Keratinocyte (primary cell): Measurements from ENCODE around the gene TRIM56.
"Not testable (repeated sequence)": the region's sequence is repeated elsewhere in the genome, so short reads cannot be mapped to it uniquely, and the experiment has no call there.

ENCODE experiments used
- EZH2 ChIP-seq: IDR thresholded peaks from one replicate; pipeline ENCODE4 v1.6.1; 2012; ENCODE audit warnings: inconsistent platforms, mild to moderate bottlenecking, low read length, moderate library complexity
- TF ChIP-seq, protein P1 (sequence below), 3 experiments: IDR thresholded peaks in 1 of 3; conservative IDR thresholded peaks in 1 of 3; optimal IDR thresholded peaks in 1 of 3; 2 replicates in 2 of 3; 3 replicates in 1 of 3; pipeline versions ENCODE3 to v1.5.1; 2011; ENCODE audit warnings: low read length in 3 of 3, mild to moderate bottlenecking in 3 of 3, moderate library complexity in 2 of 3, control low read depth in 1 of 3, inconsistent platforms in 1 of 3; ENCODE audit not compliant: insufficient read depth in 2 of 3; ENCODE audit errors: extremely low read depth in 1 of 3

DNA sequence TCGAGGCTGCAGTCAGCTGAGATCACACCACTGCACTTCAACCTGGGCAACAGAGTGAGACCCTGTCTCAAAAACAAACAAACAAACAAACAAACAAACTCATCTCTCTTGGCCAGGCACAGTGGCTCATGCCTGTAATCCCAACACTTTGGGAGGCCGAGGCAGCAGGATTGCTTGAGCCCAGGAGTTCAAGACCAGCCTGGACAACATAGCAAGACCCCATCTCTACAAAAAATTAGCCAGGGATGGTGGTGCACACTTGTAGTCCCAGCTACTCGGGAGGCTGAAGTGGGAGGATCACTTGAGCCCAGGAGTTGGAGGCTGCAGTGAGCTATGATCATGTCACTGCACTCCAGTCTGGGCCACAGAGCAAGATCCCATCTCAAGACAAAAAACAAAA lies 20.1 kb upstream of the TRIM56 start:
- TF ChIP-seq, protein P1, sequence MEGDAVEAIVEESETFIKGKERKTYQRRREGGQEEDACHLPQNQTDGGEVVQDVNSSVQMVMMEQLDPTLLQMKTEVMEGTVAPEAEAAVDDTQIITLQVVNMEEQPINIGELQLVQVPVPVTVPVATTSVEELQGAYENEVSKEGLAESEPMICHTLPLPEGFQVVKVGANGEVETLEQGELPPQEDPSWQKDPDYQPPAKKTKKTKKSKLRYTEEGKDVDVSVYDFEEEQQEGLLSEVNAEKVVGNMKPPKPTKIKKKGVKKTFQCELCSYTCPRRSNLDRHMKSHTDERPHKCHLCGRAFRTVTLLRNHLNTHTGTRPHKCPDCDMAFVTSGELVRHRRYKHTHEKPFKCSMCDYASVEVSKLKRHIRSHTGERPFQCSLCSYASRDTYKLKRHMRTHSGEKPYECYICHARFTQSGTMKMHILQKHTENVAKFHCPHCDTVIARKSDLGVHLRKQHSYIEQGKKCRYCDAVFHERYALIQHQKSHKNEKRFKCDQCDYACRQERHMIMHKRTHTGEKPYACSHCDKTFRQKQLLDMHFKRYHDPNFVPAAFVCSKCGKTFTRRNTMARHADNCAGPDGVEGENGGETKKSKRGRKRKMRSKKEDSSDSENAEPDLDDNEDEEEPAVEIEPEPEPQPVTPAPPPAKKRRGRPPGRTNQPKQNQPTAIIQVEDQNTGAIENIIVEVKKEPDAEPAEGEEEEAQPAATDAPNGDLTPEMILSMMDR (optimal IDR thresholded peaks at IDR 0.05 in 1 of 3, IDR thresholded peaks at IDR 0.05 in 1 of 3, conservative IDR thresholded peaks at IDR 0.05 in 1 of 3; ENCODE audit: extremely low read depth in 1 of 3, insufficient read depth in 2 of 3, low read length in 3 of 3), result not testable (repeated sequence)
- TF ChIP-seq EZH2, result not testable (repeated sequence)
